ENCODE results near the gene ARMC2. TPM values are rescaled to one million over a fixed set of nuclear protein-coding genes. Genes with fewer than 3 reads are reported as not detected.
"Not testable (repeated sequence)": the region's sequence is repeated elsewhere in the genome, so short reads cannot be mapped to it uniquely, and the experiment has no call there.

ARMC2 gene
- total RNA-seq, 1 donor from 2014 or later: 3.5 TPM

GRCh38 chr6:108966855-108967755 lies 118.9 kb downstream of the ARMC2 start:
- no peak overlapping the region for H3K27ac Mint-ChIP-seq

DNA sequence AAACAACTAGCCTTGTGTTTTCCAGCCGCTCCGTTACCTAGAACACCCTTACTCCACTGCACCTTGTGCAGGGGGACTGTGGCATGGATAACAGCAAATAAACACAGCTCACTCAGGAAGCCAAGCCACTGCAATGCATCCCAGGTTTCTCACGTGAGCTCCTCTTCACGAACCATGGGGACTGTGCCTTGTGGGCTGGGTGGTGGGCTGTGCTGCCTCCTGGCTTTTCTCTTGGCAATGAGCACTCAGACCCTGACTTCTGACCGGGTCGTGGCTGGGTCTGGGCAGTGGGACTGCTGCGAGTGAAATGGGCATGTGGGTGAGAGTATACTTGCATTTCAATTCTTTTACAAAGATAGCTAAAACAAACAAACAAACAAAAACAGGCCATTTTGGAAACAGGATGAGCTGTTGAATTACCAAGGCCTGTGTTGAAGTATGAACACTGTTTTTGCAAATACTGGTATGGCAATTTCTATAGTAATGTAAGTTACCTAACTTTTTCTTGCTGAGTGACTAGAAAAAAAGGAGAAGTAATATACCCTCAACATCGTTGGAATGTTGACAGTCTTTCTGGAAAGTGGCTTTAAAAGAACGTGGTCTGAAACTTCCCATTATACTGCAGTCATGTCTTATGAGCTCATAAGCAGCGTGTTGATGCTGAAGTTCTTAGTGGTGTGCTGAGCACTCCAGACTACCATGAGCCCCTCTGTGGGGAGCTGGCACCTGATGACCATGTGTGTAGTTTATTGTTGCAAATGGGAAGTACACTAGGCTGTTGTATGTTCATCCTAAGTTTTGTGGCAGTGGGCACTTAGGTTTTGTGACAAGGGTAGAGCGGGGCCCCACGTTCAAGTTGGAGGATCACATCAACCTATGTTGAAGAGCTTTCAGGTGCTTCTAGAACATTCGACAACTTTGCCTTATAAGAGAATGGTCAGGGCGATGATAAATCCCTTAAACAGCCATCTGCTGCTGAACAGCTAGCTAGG lies 120.4 kb downstream of the ARMC2 start:
- ChIA-PET POLR2A (no interaction called here), CTCF (no interaction called here)
- Mint-ChIP-seq H3K4me1 (peaks cover 8% of the 10 kb centered on the region), H3K4me3 (no peak overlapping the region), H3K27ac (no peak overlapping the region), H3K36me3 (ENCODE audit: low read depth) (no peaks in the 10 kb centered on the region), H3K9me3 (no peaks in the 10 kb centered on the region), H3K27me3 (no peaks in the 10 kb centered on the region)
- TF ChIP-seq, protein P1, sequence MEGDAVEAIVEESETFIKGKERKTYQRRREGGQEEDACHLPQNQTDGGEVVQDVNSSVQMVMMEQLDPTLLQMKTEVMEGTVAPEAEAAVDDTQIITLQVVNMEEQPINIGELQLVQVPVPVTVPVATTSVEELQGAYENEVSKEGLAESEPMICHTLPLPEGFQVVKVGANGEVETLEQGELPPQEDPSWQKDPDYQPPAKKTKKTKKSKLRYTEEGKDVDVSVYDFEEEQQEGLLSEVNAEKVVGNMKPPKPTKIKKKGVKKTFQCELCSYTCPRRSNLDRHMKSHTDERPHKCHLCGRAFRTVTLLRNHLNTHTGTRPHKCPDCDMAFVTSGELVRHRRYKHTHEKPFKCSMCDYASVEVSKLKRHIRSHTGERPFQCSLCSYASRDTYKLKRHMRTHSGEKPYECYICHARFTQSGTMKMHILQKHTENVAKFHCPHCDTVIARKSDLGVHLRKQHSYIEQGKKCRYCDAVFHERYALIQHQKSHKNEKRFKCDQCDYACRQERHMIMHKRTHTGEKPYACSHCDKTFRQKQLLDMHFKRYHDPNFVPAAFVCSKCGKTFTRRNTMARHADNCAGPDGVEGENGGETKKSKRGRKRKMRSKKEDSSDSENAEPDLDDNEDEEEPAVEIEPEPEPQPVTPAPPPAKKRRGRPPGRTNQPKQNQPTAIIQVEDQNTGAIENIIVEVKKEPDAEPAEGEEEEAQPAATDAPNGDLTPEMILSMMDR (IDR thresholded peaks at IDR 0.05): no peak
- no peak for DNase-seq
- ATAC-seq (ENCODE audit: low read depth): no peak
- intact Hi-C loops (cut with micrococcal nuclease): no loop called here

More at GRCh38 chr6:108966855-108967755, 118.9 kb downstream of the ARMC2 start:
- ChIA-PET POLR2A (no interaction called here), CTCF (no interaction called here)
- no peaks in the 10 kb centered on the region for H3K36me3 Mint-ChIP-seq (ENCODE audit: low read depth)
- DNase-seq: no peak
- no peaks in the 10 kb centered on the region for H3K27me3 Mint-ChIP-seq
- H3K4me3 Mint-ChIP-seq: no peak overlapping the region
- H3K4me1 Mint-ChIP-seq: peaks cover 8% of the 10 kb centered on the region
- H3K9me3 Mint-ChIP-seq: no peaks in the 10 kb centered on the region
- ATAC-seq (ENCODE audit: low read depth): peak; percentile 25
- TF ChIP-seq, protein P1 (IDR thresholded peaks at IDR 0.05): no peak
- intact Hi-C loops (cut with micrococcal nuclease): no loop called here

GRCh38 chr6:108969776-108970175 lies 121.6 kb downstream of the ARMC2 start:
- intact Hi-C loops (cut with micrococcal nuclease): no loop called here
- Mint-ChIP-seq H3K9me3 (no peaks in the 10 kb centered on the region), H3K27me3 (no peaks in the 10 kb centered on the region), H3K4me3 (no peak overlapping the region), H3K27ac (no peak overlapping the region), H3K36me3 (ENCODE audit: low read depth) (no peaks in the 10 kb centered on the region), H3K4me1 (peaks cover 8% of the 10 kb centered on the region)
- no peak for DNase-seq
- ChIA-PET CTCF (no interaction called here), POLR2A (no interaction called here)
- TF ChIP-seq, protein P1 (IDR thresholded peaks at IDR 0.05): no peak
- no peak for ATAC-seq (ENCODE audit: low read depth)

- TF ChIP-seq, protein P1 (IDR thresholded peaks at IDR 0.05): no peak
- Mint-ChIP-seq H3K27ac (no peak overlapping the region), H3K4me3 (no peak overlapping the region), H3K4me1 (no peaks in the 10 kb centered on the region), H3K36me3 (ENCODE audit: low read depth) (peaks cover 5% of the 10 kb centered on the region), H3K27me3 (no peaks in the 10 kb centered on the region), H3K9me3 (peaks cover 11% of the 10 kb centered on the region)
- CTCF ChIA-PET: interaction anchor here (0.6 kb wide), 1 partner anchor 292 kb away, joined by 3 read pairs; no protein-coding TSS in a partner anchor
- POLR2A ChIA-PET: no interaction called here
- intact Hi-C loops (cut with micrococcal nuclease): no loop called here
- DNase-seq: no peak
- ATAC-seq (ENCODE audit: low read depth): no peak
Observed at GRCh38 chr6:108974201-108974600, 126.0 kb downstream of the ARMC2 start.

DNA sequence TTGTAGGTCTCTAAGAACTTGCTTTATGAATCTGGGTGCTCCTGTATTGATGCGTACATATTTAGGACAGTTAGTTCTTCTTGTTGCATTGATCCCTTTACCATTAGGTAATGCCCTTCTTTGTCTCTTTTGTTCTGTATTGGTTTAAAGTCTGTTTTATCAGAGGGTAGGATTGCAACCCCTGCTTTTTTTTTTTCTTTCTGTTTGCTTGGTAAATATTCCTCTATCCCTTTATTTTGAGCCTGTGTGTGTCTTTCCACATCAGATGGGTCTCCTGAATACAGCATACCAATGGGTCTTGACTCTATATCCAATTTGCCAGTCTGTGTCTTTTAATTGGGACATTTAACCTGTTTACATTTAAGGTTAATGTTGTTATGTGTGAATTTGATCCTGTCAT lies 130.4 kb downstream of the ARMC2 start:
- H3K36me3 Mint-ChIP-seq (ENCODE audit: low read depth); CTCF ChIA-PET; intact Hi-C loops (cut with micrococcal nuclease); H3K4me3 Mint-ChIP-seq; H3K4me1 Mint-ChIP-seq; DNase-seq; H3K27me3 Mint-ChIP-seq; ATAC-seq (ENCODE audit: low read depth); H3K27ac Mint-ChIP-seq; POLR2A ChIA-PET: not testable (repeated sequence)
- H3K9me3 Mint-ChIP-seq: peaks cover 16% of the 10 kb centered on the region
